CD4-positive, alpha-beta T cell (primary cell): Measurements from ENCODE around the gene FAP. TPM values are rescaled to one million over a fixed set of nuclear protein-coding genes. Genes with fewer than 3 reads are reported as not detected.

ENCODE experiments used
- ATAC-seq: fragments of 200-7000 bp; cut with Tn5 transposase; one replicate; pipeline ENCODE4 v1.10.0; 2022; ENCODE audit warnings: mild to moderate bottlenecking; ENCODE audit not compliant: poor library complexity
- CTCF ChIA-PET: fragments of 350-600 bp; sonication (Branson Sonifier 250); formaldehyde crosslinking; loops from one replicate; lab custom pipeline; 2021; ENCODE audit warnings: antibody characterized with exemption, inconsistent platforms; lab: Charles Lee
- POLR2A ChIA-PET: fragments of 350-600 bp; sonication (Branson Sonifier 250); formaldehyde crosslinking; loops from one replicate; lab custom pipeline; 2021; ENCODE audit warnings: antibody characterized with exemption, inconsistent platforms; lab: Charles Lee
- DNase-seq, 14 experiments: peaks; one replicate each; pipeline ENCODE4 v3.0.0-alpha.2; 2013 to 2020; ENCODE audit warnings: mixed read lengths in 2 of 14
- H3K27ac ChIP-seq, 2 donors: one replicate each; pipeline versions ENCODE4 v1.5.1 to v1.7.0; 2013; ENCODE audit warnings: low read length in 2 of 2, low read depth in 1 of 2, mild to moderate bottlenecking in 1 of 2
- H3K27me3 ChIP-seq, 2 experiments: 1 replicate in 1 of 2; 2 replicates in 1 of 2; pipeline versions ENCODE4 v1.6.1 to v1.7.0; 2013; ENCODE audit warnings: low read length in 2 of 2, control low read depth in 1 of 2, mild to moderate bottlenecking in 1 of 2, moderate library complexity in 1 of 2; ENCODE audit not compliant: insufficient read depth in 2 of 2, control insufficient read depth in 1 of 2
- H3K36me3 ChIP-seq: one replicate; pipeline ENCODE4 v1.6.1; 2013; ENCODE audit warnings: low read length, control low read depth; ENCODE audit not compliant: insufficient read depth
- H3K4me1 ChIP-seq: one replicate; pipeline ENCODE4 v1.6.1; 2013; ENCODE audit warnings: low read length, control low read depth; ENCODE audit not compliant: insufficient read depth
- H3K4me3 ChIP-seq: one replicate; pipeline ENCODE4 v1.5.1; 2013; ENCODE audit warnings: mild to moderate bottlenecking, low read length, moderate library complexity
- H3K9me3 ChIP-seq, 2 experiments: 1 replicate in 1 of 2; 2 replicates in 1 of 2; pipeline versions ENCODE4 v1.6.1 to v1.7.0; 2013; ENCODE audit warnings: low read length in 2 of 2, mild to moderate bottlenecking in 2 of 2, control low read depth in 1 of 2, moderate library complexity in 1 of 2; ENCODE audit not compliant: control insufficient read depth in 1 of 2, insufficient read depth in 1 of 2
- H3K27ac Mint-ChIP-seq: one replicate; pipeline ENCODE4 v1.8.0; 2020; ENCODE audit warnings: mixed read lengths
- H3K27me3 Mint-ChIP-seq: one replicate; pipeline ENCODE4 v1.8.0; 2021; ENCODE audit warnings: mixed read lengths
- H3K36me3 Mint-ChIP-seq: one replicate; pipeline ENCODE4 v1.8.0; 2021; ENCODE audit warnings: low read depth, mixed read lengths
- H3K4me1 Mint-ChIP-seq: one replicate; pipeline ENCODE4 v1.8.0; 2021; ENCODE audit warnings: low read depth, mixed read lengths
- H3K4me3 Mint-ChIP-seq: one replicate; pipeline ENCODE4 v1.8.0; 2020; ENCODE audit warnings: mild to moderate bottlenecking, mixed read lengths
- H3K9me3 Mint-ChIP-seq: one replicate; pipeline ENCODE4 v1.8.0; 2020; ENCODE audit warnings: mixed read lengths
- intact Hi-C, 2 experiments: fragments of 100-400 bp; cut with DNase I in 1 of 2; cut with micrococcal nuclease in 1 of 2; formaldehyde crosslinking; loops; one replicate each; pipeline versions ENCODE4 v1.15.1 to v1.9.0; 2023 to 2025; cut with DNase I, micrococcal nuclease
- total RNA-seq, 174 experiments: library from RNA in 2 of 174; stranded (reverse) in 2 of 174; gene quantifications; one replicate each; pipeline ENCODE4 v1.2.3 and lab custom pipeline; 2021 to 2026
- TF ChIP-seq, protein P1 (sequence below): fragments of 200-600 bp; IDR thresholded peaks from one replicate; pipeline ENCODE4 v1.8.0; 2022; ENCODE audit warnings: antibody characterized with exemption, mild to moderate bottlenecking

Gene FAP
- total RNA-seq, 2 experiments from 2014 or later: not detected

DNA sequence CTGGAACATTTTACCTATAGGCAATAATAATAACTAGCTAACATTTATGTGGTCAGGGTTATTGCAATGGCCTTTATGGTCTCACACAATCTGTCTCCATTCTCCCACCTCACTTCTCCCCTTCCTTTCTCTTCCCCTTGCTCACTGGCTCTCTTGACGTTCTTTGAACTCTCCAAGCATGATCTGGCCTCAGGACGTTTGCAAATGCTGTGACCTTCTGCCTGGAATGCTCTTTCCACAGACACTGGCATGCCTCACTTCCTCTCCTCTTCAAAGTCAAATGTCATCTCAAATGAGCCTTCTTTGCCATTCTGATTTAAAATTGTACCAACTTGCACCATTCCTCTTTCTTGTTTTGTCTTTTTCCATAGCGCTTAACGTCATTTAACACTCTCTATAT is 65.9 kb downstream of the FAP start:
- Mint-ChIP-seq H3K27me3 (peaks cover 50% of the 10 kb centered on the region), H3K36me3 (no peaks in the 10 kb centered on the region), H3K4me1 (no peaks in the 10 kb centered on the region), H3K9me3 (no peaks in the 10 kb centered on the region), H3K27ac (no peak overlapping the region), H3K4me3 (no peak overlapping the region)
- no peak for ATAC-seq
- Histone ChIP-seq H3K4me1 (no peaks in the 10 kb centered on the region), H3K27ac (no peak overlapping the region), H3K4me3 (no peak overlapping the region), H3K9me3 (no peaks in the 10 kb centered on the region), H3K27me3 (no peaks in the 10 kb centered on the region), H3K36me3 (no peaks in the 10 kb centered on the region)
- TF ChIP-seq, protein P1, sequence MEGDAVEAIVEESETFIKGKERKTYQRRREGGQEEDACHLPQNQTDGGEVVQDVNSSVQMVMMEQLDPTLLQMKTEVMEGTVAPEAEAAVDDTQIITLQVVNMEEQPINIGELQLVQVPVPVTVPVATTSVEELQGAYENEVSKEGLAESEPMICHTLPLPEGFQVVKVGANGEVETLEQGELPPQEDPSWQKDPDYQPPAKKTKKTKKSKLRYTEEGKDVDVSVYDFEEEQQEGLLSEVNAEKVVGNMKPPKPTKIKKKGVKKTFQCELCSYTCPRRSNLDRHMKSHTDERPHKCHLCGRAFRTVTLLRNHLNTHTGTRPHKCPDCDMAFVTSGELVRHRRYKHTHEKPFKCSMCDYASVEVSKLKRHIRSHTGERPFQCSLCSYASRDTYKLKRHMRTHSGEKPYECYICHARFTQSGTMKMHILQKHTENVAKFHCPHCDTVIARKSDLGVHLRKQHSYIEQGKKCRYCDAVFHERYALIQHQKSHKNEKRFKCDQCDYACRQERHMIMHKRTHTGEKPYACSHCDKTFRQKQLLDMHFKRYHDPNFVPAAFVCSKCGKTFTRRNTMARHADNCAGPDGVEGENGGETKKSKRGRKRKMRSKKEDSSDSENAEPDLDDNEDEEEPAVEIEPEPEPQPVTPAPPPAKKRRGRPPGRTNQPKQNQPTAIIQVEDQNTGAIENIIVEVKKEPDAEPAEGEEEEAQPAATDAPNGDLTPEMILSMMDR: no peak
- POLR2A ChIA-PET: no interaction called here
- CTCF ChIA-PET: no interaction called here
- no peak for DNase-seq
- intact Hi-C loops: no loop called here

DNA sequence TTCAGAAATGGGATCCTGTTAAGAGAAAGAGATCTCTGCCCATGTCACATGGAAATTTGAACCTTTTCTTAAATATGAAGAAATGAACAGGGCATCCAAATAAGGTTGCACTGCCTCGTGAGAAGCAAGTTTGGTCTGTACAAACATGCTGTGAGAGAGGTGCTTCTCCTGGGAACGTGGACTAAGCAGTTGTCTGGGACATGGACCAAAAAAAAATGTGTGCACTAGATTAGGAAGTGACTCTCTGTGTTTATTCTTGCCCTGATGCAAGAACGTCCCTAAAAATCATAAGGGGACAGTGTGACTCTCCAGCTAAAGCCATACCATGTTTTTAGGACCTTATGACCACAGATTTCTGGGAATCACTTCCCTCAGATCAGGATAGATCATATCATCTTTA is 67.5 kb downstream of the FAP start:
- ATAC-seq (no peak), DNase-seq (no peak)
- no peaks in the 10 kb centered on the region for H3K9me3 ChIP-seq
- no peak overlapping the region for H3K4me3 Mint-ChIP-seq
- no peak overlapping the region for H3K27ac ChIP-seq
- H3K4me1 Mint-ChIP-seq: no peaks in the 10 kb centered on the region
- H3K36me3 Mint-ChIP-seq: no peaks in the 10 kb centered on the region
- H3K27me3 Mint-ChIP-seq: peaks cover 44% of the 10 kb centered on the region
- no peak overlapping the region for H3K27ac Mint-ChIP-seq
- H3K27me3 ChIP-seq: no peaks in the 10 kb centered on the region
- intact Hi-C loops: no loop called here
- no peaks in the 10 kb centered on the region for H3K36me3 ChIP-seq
- no peaks in the 10 kb centered on the region for H3K9me3 Mint-ChIP-seq
- POLR2A ChIA-PET: no interaction called here
- CTCF ChIA-PET: no interaction called here
- H3K4me3 ChIP-seq: no peak overlapping the region
- TF ChIP-seq, protein P1: no peak
- H3K4me1 ChIP-seq: no peaks in the 10 kb centered on the region

DNA sequence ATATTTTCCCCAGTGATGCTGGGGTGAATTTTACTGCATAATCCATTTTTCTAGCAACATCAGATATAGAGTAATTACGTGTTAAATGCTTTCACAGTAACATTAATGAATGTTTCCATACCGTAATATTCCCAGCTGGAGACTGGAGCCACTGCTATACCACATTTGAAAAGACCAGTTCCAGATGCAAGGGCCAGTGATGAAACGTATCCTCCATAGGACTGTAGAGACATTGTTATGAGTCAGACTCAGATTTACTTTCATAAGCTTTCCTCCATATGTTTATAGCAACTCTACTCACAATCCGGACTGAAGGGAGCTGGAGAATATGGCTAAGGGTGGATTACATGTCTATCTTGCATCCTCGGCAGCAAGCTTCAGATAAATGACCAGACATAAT is 68.5 kb downstream of the FAP start:
- Mint-ChIP-seq H3K27me3 (peaks cover 38% of the 10 kb centered on the region), H3K4me1 (no peaks in the 10 kb centered on the region), H3K36me3 (no peaks in the 10 kb centered on the region), H3K9me3 (no peaks in the 10 kb centered on the region), H3K27ac (no peak overlapping the region), H3K4me3 (no peak overlapping the region)
- no peaks in the 10 kb centered on the region for H3K9me3 ChIP-seq
- CTCF ChIA-PET: no interaction called here
- intact Hi-C loops: no loop called here
- DNase-seq (no peak), ATAC-seq (no peak)
- POLR2A ChIA-PET: no interaction called here
- H3K4me1 ChIP-seq: no peaks in the 10 kb centered on the region
- no peak overlapping the region for H3K27ac ChIP-seq
- TF ChIP-seq, protein P1: no peak
- H3K36me3 ChIP-seq: no peaks in the 10 kb centered on the region
- H3K4me3 ChIP-seq: no peak overlapping the region
- H3K27me3 ChIP-seq: no peaks in the 10 kb centered on the region
